Measurements from ENCODE around the gene RTKN2. TPM values are rescaled to one million over a fixed set of nuclear protein-coding genes. Genes with fewer than 3 reads are reported as not detected.

Gene RTKN2
- total and polyA plus RNA-seq, 9 of the 15 experiments (the other 6 are each of a cell fraction or from before 2014, with no cell fraction given), result 0.03 to 0.11 (median 0.05) TPM; not detected in 2

DNA sequence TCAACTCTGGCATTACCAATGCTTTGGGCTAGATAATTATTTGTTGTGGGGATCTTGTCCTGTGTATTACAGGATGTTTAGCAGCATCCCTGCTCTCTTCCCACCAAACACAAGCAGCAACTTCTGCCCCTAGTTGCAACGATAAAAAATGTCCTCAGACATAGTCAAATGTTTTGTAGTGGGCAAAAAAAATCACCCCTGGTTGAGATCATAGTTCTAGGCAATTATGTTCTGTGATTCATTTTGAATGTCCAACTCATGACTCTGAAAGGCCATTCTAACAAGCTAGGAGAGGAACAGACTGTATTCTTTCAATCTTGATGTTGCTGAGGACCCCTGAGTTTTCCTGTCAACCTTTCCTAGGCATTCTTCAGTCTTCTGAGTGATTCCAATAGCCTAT, 79.5 kb downstream of the RTKN2 start:
- Histone ChIP-seq H3K27me3 (ENCODE audit: control insufficient read depth in 2 of 2, insufficient read depth in 2 of 2, low read length in 2 of 2) (no peaks in the 10 kb centered on the region; a peak in 1 of 5 replicates), H2AFZ (ENCODE audit: low read depth, low read length) (no peak overlapping the region), H3K4me2 (ENCODE audit: insufficient read depth, low read length) (no peak overlapping the region), H3K36me3 (ENCODE audit: control insufficient read depth, insufficient read depth, low read length) (no peaks in the 10 kb centered on the region), H3K79me2 (ENCODE audit: control insufficient read depth, insufficient read depth, low read length) (no peaks in the 10 kb centered on the region), H3K4me1 (replicated peaks in 1 of 2; ENCODE audit: control insufficient read depth in 2 of 2, insufficient read depth in 2 of 2, low read length in 2 of 2) (no peaks in the 10 kb centered on the region), H3K9me3 (replicated peaks; ENCODE audit: control insufficient read depth, insufficient read depth, low read depth, low read length) (no peaks in the 10 kb centered on the region), H3K27ac (ENCODE audit: extremely low read depth, low read depth, low read length) (no peak overlapping the region), H3K9ac (ENCODE audit: insufficient read depth in 1 of 2, low read depth in 2 of 2, low read length in 2 of 2) (no peak overlapping the region), H3K9me1 (ENCODE audit: control insufficient read depth, insufficient read depth, low read length) (no peaks in the 10 kb centered on the region), H3K4me3 (no peak overlapping the region), H4K20me1 (replicated peaks; ENCODE audit: control insufficient read depth, insufficient read depth, low read length) (no peaks in the 10 kb centered on the region)
- 0% methylated on average over 1 of the region's 1 CpG for WGBS (ENCODE audit: insufficient coverage, low coverage, missing lambda C conversion rate)
- no TSS peak for BruUV-seq (replicated peaks)
- FAIRE-seq (no peak), ATAC-seq (no peak), DNase-seq (ENCODE audit: extremely low read depth in 1 of 4, low spot score in 3 of 4) (no peak)
- in situ Hi-C loops (cut with MboI), result no loop called here
- intact Hi-C loops (cut with micrococcal nuclease), result no loop called here
- ChIA-PET CTCF (ENCODE audit: low intra/inter-chr PET ratio) (no interaction called here), POLR2A (no interaction called here)
- no peak for TF ChIP-seq ERF (CRISPR knock-in tag; IDR thresholded peaks at IDR 0.05)
- no peak for TF ChIP-seq ZNF324 (CRISPR knock-in tag; IDR thresholded peaks at IDR 0.05)

DNA sequence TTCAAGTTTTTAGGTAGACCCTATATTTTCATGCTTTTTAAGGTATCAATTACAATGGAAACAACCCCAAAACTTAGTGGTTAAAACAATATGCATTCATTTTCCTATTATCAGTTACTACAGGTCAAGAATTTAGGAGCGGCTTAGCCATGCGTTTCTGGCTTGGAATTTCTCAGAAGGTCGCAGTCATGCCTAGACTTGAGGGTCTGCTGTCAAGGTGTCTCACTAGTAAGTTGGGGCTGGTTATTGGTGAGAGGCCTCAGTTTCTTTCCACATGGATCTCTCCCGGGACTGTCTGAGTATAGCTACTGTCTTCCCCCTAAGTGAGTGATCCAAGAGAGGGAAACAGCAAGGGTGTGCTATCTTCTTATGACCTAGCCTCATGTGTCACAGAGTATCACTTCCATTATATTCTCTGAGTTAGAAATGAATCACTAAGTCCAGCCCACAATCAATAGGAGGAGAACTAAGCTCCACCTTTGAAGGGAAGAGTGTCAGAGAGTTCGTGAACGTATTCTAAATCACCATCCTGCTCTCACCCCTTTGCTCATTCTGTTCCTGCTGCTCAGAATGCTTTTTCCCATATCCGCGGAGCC, 80.5 kb downstream of the RTKN2 start:
- ChIA-PET POLR2A (interaction anchor here (0.6 kb wide), 1 partner anchor 30 kb away, joined by 3 read pairs; no protein-coding TSS in a partner anchor), CTCF (ENCODE audit: low intra/inter-chr PET ratio) (no interaction called here)
- 10% methylated on average over 8 of the region's 8 CpGs for WGBS (ENCODE audit: insufficient coverage, low coverage, missing lambda C conversion rate)
- Histone ChIP-seq H3K4me3 (no peak overlapping the region), H3K4me1 (replicated peaks in 1 of 2; ENCODE audit: control insufficient read depth in 2 of 2, insufficient read depth in 2 of 2, low read length in 2 of 2) (no peaks in the 10 kb centered on the region), H3K27ac (ENCODE audit: extremely low read depth, low read depth, low read length) (no peak overlapping the region), H3K9me3 (replicated peaks; ENCODE audit: control insufficient read depth, insufficient read depth, low read depth, low read length) (no peaks in the 10 kb centered on the region), H3K9me1 (ENCODE audit: control insufficient read depth, insufficient read depth, low read length) (no peaks in the 10 kb centered on the region), H3K27me3 (ENCODE audit: control insufficient read depth in 2 of 2, insufficient read depth in 2 of 2, low read length in 2 of 2) (no peaks in the 10 kb centered on the region; a peak in 1 of 5 replicates), H3K9ac (ENCODE audit: insufficient read depth in 1 of 2, low read depth in 2 of 2, low read length in 2 of 2) (no peak overlapping the region), H3K36me3 (ENCODE audit: control insufficient read depth, insufficient read depth, low read length) (no peaks in the 10 kb centered on the region), H3K4me2 (ENCODE audit: insufficient read depth, low read length) (peak overlapping the region; percentile 24; the same call in 1 of the 2 replicates), H2AFZ (ENCODE audit: low read depth, low read length) (no peak overlapping the region), H4K20me1 (replicated peaks; ENCODE audit: control insufficient read depth, insufficient read depth, low read length) (no peaks in the 10 kb centered on the region), H3K79me2 (ENCODE audit: control insufficient read depth, insufficient read depth, low read length) (no peaks in the 10 kb centered on the region)
- FAIRE-seq (peak; percentile 11), DNase-seq (ENCODE audit: extremely low read depth in 1 of 4, low spot score in 3 of 4) (no peak), ATAC-seq (no peak)
- in situ Hi-C loops (cut with MboI), result no loop called here
- intact Hi-C loops (cut with micrococcal nuclease), result no loop called here
- no TSS peak for BruUV-seq (replicated peaks)
- TF ChIP-seq BACH1 (tag; IDR thresholded peaks at IDR 0.05) (no peak), ZBED1 (IDR thresholded peaks at IDR 0.05) (no peak), CCNT2 (IDR thresholded peaks at IDR 0.05; ENCODE audit: borderline replicate concordance, extremely low read depth, insufficient read length, low read depth, low read length) (no peak), GABPB1 (CRISPR knock-in tag; IDR thresholded peaks at IDR 0.05) (no peak), POLR2G (IDR thresholded peaks at IDR 0.05; ENCODE audit: low read depth, low read length) (no peak)
- TF ChIP-seq, protein P1, sequence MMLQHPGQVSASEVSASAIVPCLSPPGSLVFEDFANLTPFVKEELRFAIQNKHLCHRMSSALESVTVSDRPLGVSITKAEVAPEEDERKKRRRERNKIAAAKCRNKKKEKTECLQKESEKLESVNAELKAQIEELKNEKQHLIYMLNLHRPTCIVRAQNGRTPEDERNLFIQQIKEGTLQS (IDR thresholded peaks at IDR 0.05), result no peak
- TF ChIP-seq, protein P1 (CRISPR knock-in tag; conservative IDR thresholded peaks at IDR 0.05), result no peak
- TF ChIP-seq, protein P2, sequence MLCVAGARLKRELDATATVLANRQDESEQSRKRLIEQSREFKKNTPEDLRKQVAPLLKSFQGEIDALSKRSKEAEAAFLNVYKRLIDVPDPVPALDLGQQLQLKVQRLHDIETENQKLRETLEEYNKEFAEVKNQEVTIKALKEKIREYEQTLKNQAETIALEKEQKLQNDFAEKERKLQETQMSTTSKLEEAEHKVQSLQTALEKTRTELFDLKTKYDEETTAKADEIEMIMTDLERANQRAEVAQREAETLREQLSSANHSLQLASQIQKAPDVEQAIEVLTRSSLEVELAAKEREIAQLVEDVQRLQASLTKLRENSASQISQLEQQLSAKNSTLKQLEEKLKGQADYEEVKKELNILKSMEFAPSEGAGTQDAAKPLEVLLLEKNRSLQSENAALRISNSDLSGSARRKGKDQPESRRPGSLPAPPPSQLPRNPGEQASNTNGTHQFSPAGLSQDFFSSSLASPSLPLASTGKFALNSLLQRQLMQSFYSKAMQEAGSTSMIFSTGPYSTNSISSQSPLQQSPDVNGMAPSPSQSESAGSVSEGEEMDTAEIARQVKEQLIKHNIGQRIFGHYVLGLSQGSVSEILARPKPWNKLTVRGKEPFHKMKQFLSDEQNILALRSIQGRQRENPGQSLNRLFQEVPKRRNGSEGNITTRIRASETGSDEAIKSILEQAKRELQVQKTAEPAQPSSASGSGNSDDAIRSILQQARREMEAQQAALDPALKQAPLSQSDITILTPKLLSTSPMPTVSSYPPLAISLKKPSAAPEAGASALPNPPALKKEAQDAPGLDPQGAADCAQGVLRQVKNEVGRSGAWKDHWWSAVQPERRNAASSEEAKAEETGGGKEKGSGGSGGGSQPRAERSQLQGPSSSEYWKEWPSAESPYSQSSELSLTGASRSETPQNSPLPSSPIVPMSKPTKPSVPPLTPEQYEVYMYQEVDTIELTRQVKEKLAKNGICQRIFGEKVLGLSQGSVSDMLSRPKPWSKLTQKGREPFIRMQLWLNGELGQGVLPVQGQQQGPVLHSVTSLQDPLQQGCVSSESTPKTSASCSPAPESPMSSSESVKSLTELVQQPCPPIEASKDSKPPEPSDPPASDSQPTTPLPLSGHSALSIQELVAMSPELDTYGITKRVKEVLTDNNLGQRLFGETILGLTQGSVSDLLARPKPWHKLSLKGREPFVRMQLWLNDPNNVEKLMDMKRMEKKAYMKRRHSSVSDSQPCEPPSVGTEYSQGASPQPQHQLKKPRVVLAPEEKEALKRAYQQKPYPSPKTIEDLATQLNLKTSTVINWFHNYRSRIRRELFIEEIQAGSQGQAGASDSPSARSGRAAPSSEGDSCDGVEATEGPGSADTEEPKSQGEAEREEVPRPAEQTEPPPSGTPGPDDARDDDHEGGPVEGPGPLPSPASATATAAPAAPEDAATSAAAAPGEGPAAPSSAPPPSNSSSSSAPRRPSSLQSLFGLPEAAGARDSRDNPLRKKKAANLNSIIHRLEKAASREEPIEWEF (CRISPR knock-in tag; IDR thresholded peaks at IDR 0.05), result no peak

Measured in K562 (cell line).